ENCODE data around the gene PYDC1.

DNA sequence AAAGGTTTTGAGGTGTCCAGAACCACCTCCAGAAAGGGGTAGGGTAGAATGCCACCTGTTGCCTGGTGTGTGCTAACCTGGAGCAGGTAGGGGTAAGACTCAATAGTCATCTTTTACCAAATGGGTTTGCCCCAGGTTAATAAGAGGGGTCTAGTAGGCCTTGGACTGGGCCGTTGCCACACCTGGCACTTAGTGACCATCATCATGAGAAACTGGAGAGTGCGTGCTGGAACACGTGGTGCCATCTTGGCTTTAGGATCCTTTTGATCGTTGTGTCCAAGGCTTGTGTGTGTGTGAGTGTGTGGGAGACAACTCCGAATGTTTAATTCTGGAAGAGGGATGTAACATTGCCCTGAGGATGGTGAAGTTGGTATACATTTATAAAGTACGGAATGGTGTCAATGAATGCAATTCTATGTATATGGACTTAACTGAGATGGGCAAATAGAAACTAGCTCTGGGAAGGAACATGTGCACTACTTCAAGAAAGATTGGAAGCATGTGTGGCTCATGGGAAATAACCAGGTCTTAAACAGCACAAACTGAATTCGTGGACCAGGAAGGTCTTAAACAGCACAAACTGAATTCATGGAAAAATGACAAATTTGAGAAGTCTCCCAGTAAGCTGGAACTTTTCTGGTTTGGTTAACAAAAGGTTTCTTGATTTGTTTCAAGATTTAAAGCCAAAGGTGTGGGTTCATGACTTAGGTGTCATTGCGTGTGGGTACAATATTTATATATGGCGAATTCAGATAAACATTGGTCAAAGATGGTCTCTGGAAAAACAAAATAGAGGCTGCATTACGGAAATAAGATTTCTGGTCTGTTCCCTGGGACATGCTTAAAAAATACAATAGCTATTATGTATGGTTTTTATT lies 29.8 kb downstream of the PYDC1 start:
- TF ChIP-seq POLR2AphosphoS5 (IDR thresholded peaks at IDR 0.05; ENCODE audit: low read depth, low read length) = peak; percentile 12; the same call in 1 of the 2 replicates
- no peak for TF ChIP-seq TAF1 (IDR thresholded peaks at IDR 0.05; ENCODE audit: borderline replicate concordance, insufficient read depth, low read length)
- TF ChIP-seq SIN3A (IDR thresholded peaks at IDR 0.05; ENCODE audit: borderline replicate concordance, insufficient read depth, low read length) = no peak
- TF ChIP-seq REST (IDR thresholded peaks at IDR 0.05; ENCODE audit: insufficient read depth in 1 of 2, low read depth in 2 of 2, low read length in 2 of 2) = no peak
- TF ChIP-seq FOXP2 (optimal IDR thresholded peaks at IDR 0.05; ENCODE audit: borderline replicate concordance, extremely low read depth, extremely low read length, insufficient read depth) = no peak

All from PFSK-1 (cell line).